ENCODE measurements around the gene RIPOR2. TPM values are rescaled to one million over a fixed set of nuclear protein-coding genes. Genes with fewer than 3 reads are reported as not detected.

RIPOR2 gene
- total RNA-seq, 2 experiments from 2014 or later = 18.0 to 28.9 TPM

DNA sequence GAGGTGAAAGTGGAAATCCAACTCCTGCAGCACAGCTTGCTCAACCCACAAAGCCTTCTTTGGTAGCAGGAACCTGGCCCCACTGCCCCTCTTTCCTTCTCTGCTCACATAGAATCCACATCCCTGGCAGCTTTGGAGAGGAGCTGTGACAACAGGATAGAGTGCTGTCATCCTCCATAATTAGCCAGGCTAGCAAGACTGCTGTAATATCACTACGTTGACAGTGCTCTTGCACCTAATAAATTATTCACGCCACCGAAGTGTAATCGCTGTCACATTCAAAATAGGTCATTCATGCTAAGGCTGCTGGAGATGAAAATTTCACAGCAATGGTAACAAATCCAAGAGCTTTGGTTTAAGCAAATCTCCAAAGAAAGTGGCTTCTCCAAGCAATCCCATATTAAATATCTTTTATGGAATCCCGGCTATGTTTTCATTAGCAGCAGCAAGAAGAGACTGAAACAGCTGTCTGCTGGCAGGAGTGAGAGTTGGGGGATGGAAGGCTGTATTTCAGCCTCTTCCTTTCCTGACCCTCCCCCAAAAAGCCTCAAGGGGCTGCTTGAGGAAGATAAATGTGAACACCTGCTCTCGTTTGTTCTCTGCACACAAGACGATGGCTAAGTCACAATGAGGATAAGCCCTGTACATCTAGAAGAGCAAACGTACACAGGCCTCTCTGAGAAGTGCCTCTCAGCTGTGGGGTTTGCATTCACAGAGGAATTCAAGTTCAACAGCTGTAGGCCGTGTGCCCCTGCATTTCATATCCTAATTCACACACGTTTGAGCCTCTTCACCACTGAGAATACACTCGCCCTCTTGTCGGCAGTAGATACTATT lies 16.5 kb downstream of the RIPOR2 start:
- intact Hi-C loops (cut with micrococcal nuclease; ENCODE audit: unreplicated experiment) = loop anchor here (1.0 to 2.0 kb wide), 2 partner anchors 13 to 36 kb away; no protein-coding TSS in a partner anchor
- TF ChIP-seq, protein P1, sequence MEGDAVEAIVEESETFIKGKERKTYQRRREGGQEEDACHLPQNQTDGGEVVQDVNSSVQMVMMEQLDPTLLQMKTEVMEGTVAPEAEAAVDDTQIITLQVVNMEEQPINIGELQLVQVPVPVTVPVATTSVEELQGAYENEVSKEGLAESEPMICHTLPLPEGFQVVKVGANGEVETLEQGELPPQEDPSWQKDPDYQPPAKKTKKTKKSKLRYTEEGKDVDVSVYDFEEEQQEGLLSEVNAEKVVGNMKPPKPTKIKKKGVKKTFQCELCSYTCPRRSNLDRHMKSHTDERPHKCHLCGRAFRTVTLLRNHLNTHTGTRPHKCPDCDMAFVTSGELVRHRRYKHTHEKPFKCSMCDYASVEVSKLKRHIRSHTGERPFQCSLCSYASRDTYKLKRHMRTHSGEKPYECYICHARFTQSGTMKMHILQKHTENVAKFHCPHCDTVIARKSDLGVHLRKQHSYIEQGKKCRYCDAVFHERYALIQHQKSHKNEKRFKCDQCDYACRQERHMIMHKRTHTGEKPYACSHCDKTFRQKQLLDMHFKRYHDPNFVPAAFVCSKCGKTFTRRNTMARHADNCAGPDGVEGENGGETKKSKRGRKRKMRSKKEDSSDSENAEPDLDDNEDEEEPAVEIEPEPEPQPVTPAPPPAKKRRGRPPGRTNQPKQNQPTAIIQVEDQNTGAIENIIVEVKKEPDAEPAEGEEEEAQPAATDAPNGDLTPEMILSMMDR (conservative IDR thresholded peaks at IDR 0.05; ENCODE audit: low read length) = no peak; the same call in 1 of the 2 replicates
- no peak for TF ChIP-seq EZH2phosphoT487 (IDR thresholded peaks at IDR 0.05; ENCODE audit: borderline replicate concordance, low read depth, low read length)
- Histone ChIP-seq H3K4me2 (ENCODE audit: low read length) (peak overlapping the region; percentile 96), H3K4me3 (ENCODE audit: low read depth, low read length, poor library complexity, severe bottlenecking) (peak overlapping the region; percentile 61), H3K79me2 (ENCODE audit: insufficient read depth, low read depth, low read length) (peaks cover 55% of the 10 kb centered on the region; the same call in 1 of the 2 replicates), H2AFZ (ENCODE audit: low read length) (no peak overlapping the region), H3K27ac (ENCODE audit: low read depth, low read length, poor library complexity, severe bottlenecking) (peak overlapping the region; percentile 88), H3K9me3 (ENCODE audit: low read length) (no peaks in the 10 kb centered on the region), H3K9me2 (ENCODE audit: insufficient read depth, low read length) (no peaks in the 10 kb centered on the region), H3K36me3 (ENCODE audit: insufficient read depth, low read length) (no peaks in the 10 kb centered on the region), H4K20me1 (ENCODE audit: insufficient read depth, low read length) (no peaks in the 10 kb centered on the region), H3K4me1 (ENCODE audit: insufficient read depth, low read length, poor library complexity, severe bottlenecking) (peaks cover 67% of the 10 kb centered on the region)
- BruUV-seq (replicated peaks) = no TSS peak
- POLR2A ChIA-PET = interaction anchor here (0.6 to 5.1 kb wide), 12 partner anchors 8 to 73 kb away, joined by 3 to 65 read pairs (median 4); partner anchors contain the start of gene RIPOR2
- CTCF ChIA-PET (ENCODE audit: unreplicated experiment) = interaction anchor here (1.1 to 2.7 kb wide), 9 partner anchors 7 to 94 kb away, joined by 3 to 11 read pairs (median 4); no protein-coding TSS in a partner anchor
- peak; percentile 96 for DNase-seq (ENCODE audit: low spot score)

DNA sequence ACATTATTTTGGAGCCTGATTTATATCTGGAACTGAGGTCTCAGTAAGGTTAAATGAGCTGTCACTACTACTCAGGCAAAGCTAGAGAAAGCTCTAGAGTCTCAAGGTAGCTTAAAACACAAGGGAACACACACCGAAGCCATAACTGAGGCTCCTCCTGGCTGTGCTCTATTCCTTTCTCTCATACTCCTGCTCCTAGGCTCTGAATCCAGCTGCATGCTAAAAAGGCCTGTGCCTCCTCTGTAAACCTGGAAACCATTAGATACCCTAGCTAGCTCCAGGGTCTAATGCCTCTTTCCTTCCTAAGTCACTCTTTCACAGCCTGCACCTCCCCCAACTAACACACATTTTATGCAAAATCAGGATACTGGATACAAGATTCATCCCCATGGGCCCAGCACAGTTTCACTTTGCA lies 17.1 kb downstream of the RIPOR2 start:
- intact Hi-C loops (cut with micrococcal nuclease; ENCODE audit: unreplicated experiment) = loop anchor here (1.0 to 2.0 kb wide), 2 partner anchors 14 to 36 kb away; no protein-coding TSS in a partner anchor
- Histone ChIP-seq H3K4me1 (ENCODE audit: insufficient read depth, low read length, poor library complexity, severe bottlenecking) (peaks cover 63% of the 10 kb centered on the region), H3K27ac (ENCODE audit: low read depth, low read length, poor library complexity, severe bottlenecking) (peak overlapping the region; percentile 88), H3K9me2 (ENCODE audit: insufficient read depth, low read length) (no peaks in the 10 kb centered on the region), H2AFZ (ENCODE audit: low read length) (no peak overlapping the region), H4K20me1 (ENCODE audit: insufficient read depth, low read length) (no peaks in the 10 kb centered on the region), H3K9me3 (ENCODE audit: low read length) (no peaks in the 10 kb centered on the region), H3K36me3 (ENCODE audit: insufficient read depth, low read length) (no peaks in the 10 kb centered on the region), H3K4me3 (ENCODE audit: low read depth, low read length, poor library complexity, severe bottlenecking) (peak overlapping the region; percentile 61), H3K4me2 (ENCODE audit: low read length) (peak overlapping the region; percentile 96), H3K79me2 (ENCODE audit: insufficient read depth, low read depth, low read length) (peaks cover 48% of the 10 kb centered on the region; the same call in 1 of the 2 replicates)
- CTCF ChIA-PET (ENCODE audit: unreplicated experiment) = interaction anchor here (0.6 to 2.7 kb wide), 7 partner anchors 9 to 95 kb away, joined by 3 to 11 read pairs (median 3); no protein-coding TSS in a partner anchor
- no peak for TF ChIP-seq EZH2phosphoT487 (IDR thresholded peaks at IDR 0.05; ENCODE audit: borderline replicate concordance, low read depth, low read length)
- TF ChIP-seq, protein P1 (conservative IDR thresholded peaks at IDR 0.05; ENCODE audit: low read length) = no peak
- BruUV-seq (replicated peaks) = no TSS peak
- POLR2A ChIA-PET = interaction anchor here (0.6 to 5.1 kb wide), 13 partner anchors 8 to 73 kb away, joined by 3 to 65 read pairs (median 4); partner anchors contain the start of gene RIPOR2
- DNase-seq (ENCODE audit: low spot score) = no peak

All from OCI-LY7 (cell line).